Measurements from ENCODE around the gene ROBO1.

ROBO1 gene

DNA sequence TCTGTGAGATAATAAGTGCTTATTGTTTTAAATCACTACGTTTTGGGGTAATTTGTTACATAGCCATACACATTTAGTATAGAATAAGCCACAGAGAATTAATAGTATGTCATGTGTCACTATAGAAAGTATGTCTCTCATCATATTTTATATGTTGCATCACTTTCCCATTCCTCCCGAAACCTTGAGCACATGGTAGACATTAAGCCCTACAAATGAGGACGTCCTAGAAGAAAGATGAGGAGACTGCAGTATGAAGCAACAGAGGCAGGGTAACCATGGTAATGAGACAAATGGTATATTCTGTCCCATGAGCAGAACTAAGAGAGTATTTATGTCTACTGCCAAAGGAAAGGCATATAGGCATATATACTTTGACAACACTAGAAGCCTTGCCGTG is 720.2 kb downstream of the ROBO1 start:
- no peak overlapping the region for H3K4me3 ChIP-seq (ENCODE audit: low read length)
- H3K9ac ChIP-seq (ENCODE audit: low read depth, low read length) = no peak overlapping the region
- H3K27me3 ChIP-seq (ENCODE audit: control insufficient read depth, insufficient read depth, low read length) = no peaks in the 10 kb centered on the region
- no peaks in the 10 kb centered on the region for H3K36me3 ChIP-seq (ENCODE audit: insufficient read depth, low read length)
- no peaks in the 10 kb centered on the region for H3K4me1 ChIP-seq (ENCODE audit: control insufficient read depth, insufficient read depth, low read length)
- peaks cover 7% of the 10 kb centered on the region for H3K9me3 ChIP-seq (replicated peaks; ENCODE audit: low read length)
- H3K4me2 ChIP-seq (ENCODE audit: low read length) = no peak overlapping the region

- H3K4me1 ChIP-seq (ENCODE audit: control insufficient read depth, insufficient read depth, low read length) = peaks cover 10% of the 10 kb centered on the region
- no peak overlapping the region for H3K4me2 ChIP-seq (ENCODE audit: low read length)
- H3K36me3 ChIP-seq (ENCODE audit: insufficient read depth, low read length) = no peaks in the 10 kb centered on the region
- no peak overlapping the region for H3K9ac ChIP-seq (ENCODE audit: low read depth, low read length)
- H3K9me3 ChIP-seq (replicated peaks; ENCODE audit: low read length) = no peaks in the 10 kb centered on the region
- no peaks in the 10 kb centered on the region for H3K27me3 ChIP-seq (ENCODE audit: control insufficient read depth, insufficient read depth, low read length)
- H3K4me3 ChIP-seq (ENCODE audit: low read length) = no peak overlapping the region
These were observed 726.2 kb downstream of the ROBO1 start for GRCh38 chr3:79041621-79042020.

GRCh38 chr3:79040701-79041100 is 727.1 kb downstream of the ROBO1 start:
- peaks cover 10% of the 10 kb centered on the region for H3K4me1 ChIP-seq (ENCODE audit: control insufficient read depth, insufficient read depth, low read length)
- H3K9ac ChIP-seq (ENCODE audit: low read depth, low read length) = no peak overlapping the region
- peak overlapping the region; percentile 24 for H3K4me2 ChIP-seq (ENCODE audit: low read length)
- H3K27me3 ChIP-seq (ENCODE audit: control insufficient read depth, insufficient read depth, low read length) = no peaks in the 10 kb centered on the region
- H3K9me3 ChIP-seq (replicated peaks; ENCODE audit: low read length) = no peaks in the 10 kb centered on the region
- H3K4me3 ChIP-seq (ENCODE audit: low read length) = no peak overlapping the region
- H3K36me3 ChIP-seq (ENCODE audit: insufficient read depth, low read length) = no peaks in the 10 kb centered on the region

DNA sequence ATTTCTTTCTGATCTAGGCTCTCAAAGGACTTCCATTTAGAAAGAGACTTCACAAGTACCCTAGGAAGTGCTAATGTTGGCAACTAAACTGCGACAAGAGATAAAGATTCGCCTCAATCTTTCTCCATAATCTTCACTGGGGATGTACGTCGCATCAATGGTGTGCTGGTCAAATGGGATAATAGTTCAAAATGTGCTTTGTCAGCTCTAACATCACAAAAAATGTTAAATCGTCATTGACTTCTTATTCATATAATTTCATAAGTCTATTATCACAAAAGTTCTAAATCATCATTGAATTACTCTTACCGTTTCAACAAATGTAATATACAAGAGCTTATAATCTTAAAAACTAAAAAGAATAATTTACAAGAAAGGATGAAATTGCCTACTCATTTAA is 727.7 kb downstream of the ROBO1 start:
- H3K4me1 ChIP-seq (ENCODE audit: control insufficient read depth, insufficient read depth, low read length) = peaks cover 10% of the 10 kb centered on the region
- no peaks in the 10 kb centered on the region for H3K9me3 ChIP-seq (replicated peaks; ENCODE audit: low read length)
- H3K4me2 ChIP-seq (ENCODE audit: low read length) = no peak overlapping the region
- H3K9ac ChIP-seq (ENCODE audit: low read depth, low read length) = no peak overlapping the region
- H3K4me3 ChIP-seq (ENCODE audit: low read length) = no peak overlapping the region
- H3K36me3 ChIP-seq (ENCODE audit: insufficient read depth, low read length) = no peaks in the 10 kb centered on the region
- H3K27me3 ChIP-seq (ENCODE audit: control insufficient read depth, insufficient read depth, low read length) = no peaks in the 10 kb centered on the region

DNA sequence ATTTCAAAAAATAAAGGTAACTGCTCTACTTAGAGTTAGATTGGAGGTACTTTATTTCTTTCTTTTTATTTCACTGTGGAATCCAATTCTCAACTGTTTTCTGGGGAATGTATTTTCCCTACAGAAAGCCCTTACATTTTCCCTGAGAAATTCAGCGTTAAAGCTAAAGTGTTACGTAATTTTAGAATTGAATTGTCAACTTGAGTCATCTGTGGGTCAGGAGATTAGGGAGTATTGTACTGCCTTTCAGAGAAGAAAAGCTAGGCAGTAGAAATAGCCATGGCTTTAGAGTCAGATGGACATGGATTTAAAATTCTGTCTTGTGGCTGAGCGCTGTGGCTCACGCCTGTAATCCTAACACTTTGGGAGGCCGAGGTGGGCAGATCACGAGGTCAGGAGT is 728.6 kb downstream of the ROBO1 start:
- H3K9ac ChIP-seq (ENCODE audit: low read depth, low read length) = no peak overlapping the region
- peaks cover 10% of the 10 kb centered on the region for H3K4me1 ChIP-seq (ENCODE audit: control insufficient read depth, insufficient read depth, low read length)
- H3K36me3 ChIP-seq (ENCODE audit: insufficient read depth, low read length) = no peaks in the 10 kb centered on the region
- H3K27me3 ChIP-seq (ENCODE audit: control insufficient read depth, insufficient read depth, low read length) = no peaks in the 10 kb centered on the region
- no peak overlapping the region for H3K4me3 ChIP-seq (ENCODE audit: low read length)
- no peak overlapping the region for H3K4me2 ChIP-seq (ENCODE audit: low read length)
- H3K9me3 ChIP-seq (replicated peaks; ENCODE audit: low read length) = no peaks in the 10 kb centered on the region

DNA sequence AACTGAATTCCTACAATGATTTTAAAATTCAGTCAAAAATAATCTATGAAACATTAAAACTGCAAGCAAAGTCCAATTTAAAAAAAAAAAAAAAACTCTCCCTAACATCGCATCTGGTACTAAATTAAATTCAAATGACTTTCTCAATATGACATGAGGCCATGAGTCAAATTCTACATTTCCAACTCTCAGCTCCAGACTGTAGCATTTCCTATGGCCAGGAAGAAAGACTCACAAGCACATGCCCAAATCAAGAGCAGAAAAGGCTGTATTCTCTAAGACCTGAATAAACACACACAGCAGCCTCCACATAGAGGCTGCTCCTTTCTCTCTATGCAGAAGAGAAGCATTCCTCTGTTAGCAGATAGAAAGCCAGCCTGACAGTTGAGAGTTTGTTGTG is 729.2 kb downstream of the ROBO1 start:
- Histone ChIP-seq H3K4me3 (ENCODE audit: low read length) (no peak overlapping the region), H3K9ac (ENCODE audit: low read depth, low read length) (no peak overlapping the region), H3K27me3 (ENCODE audit: control insufficient read depth, insufficient read depth, low read length) (no peaks in the 10 kb centered on the region), H3K36me3 (ENCODE audit: insufficient read depth, low read length) (no peaks in the 10 kb centered on the region), H3K4me1 (ENCODE audit: control insufficient read depth, insufficient read depth, low read length) (peaks cover 10% of the 10 kb centered on the region), H3K4me2 (ENCODE audit: low read length) (no peak overlapping the region), H3K9me3 (replicated peaks; ENCODE audit: low read length) (no peaks in the 10 kb centered on the region)

DNA sequence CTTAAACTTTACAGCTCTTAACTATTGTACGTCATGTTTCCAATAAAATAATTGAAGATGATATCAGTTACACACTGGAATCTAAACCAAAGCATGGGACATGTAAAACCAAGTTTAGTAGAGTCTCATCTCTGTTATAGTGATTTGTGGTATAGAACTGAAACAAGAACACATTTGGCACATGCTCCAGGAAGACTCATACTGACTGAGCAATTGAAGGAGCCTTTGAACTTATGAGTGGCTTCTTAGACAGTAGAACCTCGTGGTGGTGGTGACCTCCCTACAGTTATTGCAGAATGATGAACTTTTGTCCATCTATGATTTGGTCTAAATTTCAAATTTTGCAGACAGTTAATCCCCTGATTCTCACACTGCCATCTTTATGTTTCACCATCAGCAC is 729.7 kb downstream of the ROBO1 start:
- H3K27me3 ChIP-seq (ENCODE audit: control insufficient read depth, insufficient read depth, low read length) = no peaks in the 10 kb centered on the region
- H3K4me3 ChIP-seq (ENCODE audit: low read length) = no peak overlapping the region
- H3K4me2 ChIP-seq (ENCODE audit: low read length) = no peak overlapping the region
- no peak overlapping the region for H3K9ac ChIP-seq (ENCODE audit: low read depth, low read length)
- no peaks in the 10 kb centered on the region for H3K36me3 ChIP-seq (ENCODE audit: insufficient read depth, low read length)
- no peaks in the 10 kb centered on the region for H3K9me3 ChIP-seq (replicated peaks; ENCODE audit: low read length)
- peaks cover 10% of the 10 kb centered on the region for H3K4me1 ChIP-seq (ENCODE audit: control insufficient read depth, insufficient read depth, low read length)

DNA sequence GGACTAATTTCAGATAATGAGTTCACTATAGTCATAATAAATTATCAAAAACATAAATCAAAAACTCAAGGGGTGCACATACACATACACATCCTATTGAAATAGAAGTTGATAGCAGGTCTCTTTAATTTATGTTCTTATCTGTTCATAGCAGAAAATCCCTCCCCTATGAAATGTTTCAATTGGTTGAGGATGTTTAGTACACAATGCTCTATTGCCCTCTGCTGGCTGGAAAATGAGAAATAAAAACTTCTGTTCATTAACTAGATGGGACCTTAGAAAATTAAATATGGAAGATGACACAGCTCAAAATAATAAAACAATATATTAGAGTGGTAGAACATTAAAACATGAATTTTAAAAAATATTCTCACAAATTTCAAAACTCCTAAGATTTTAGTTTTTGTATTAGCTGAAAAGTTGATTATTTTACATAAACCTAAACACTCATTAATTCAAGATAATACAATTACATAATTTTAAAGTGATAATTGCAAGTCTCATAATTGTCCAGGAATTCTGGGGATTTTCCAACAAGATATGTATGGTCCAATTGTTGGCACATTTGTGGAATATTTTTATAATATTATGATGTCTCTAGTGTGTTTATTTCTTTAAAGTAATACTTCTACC is 735.0 kb downstream of the ROBO1 start:
- Histone ChIP-seq H3K27me3 (ENCODE audit: control insufficient read depth, insufficient read depth, low read length) (no peaks in the 10 kb centered on the region), H3K36me3 (ENCODE audit: insufficient read depth, low read length) (no peaks in the 10 kb centered on the region), H3K4me2 (ENCODE audit: low read length) (no peak overlapping the region), H3K9me3 (replicated peaks; ENCODE audit: low read length) (no peaks in the 10 kb centered on the region), H3K4me1 (ENCODE audit: control insufficient read depth, insufficient read depth, low read length) (no peaks in the 10 kb centered on the region), H3K9ac (ENCODE audit: low read depth, low read length) (no peak overlapping the region), H3K4me3 (ENCODE audit: low read length) (no peak overlapping the region)

- no peak overlapping the region for H3K9ac ChIP-seq (ENCODE audit: low read depth, low read length)
- H3K36me3 ChIP-seq (ENCODE audit: insufficient read depth, low read length) = no peaks in the 10 kb centered on the region
- no peak overlapping the region for H3K4me3 ChIP-seq (ENCODE audit: low read length)
- no peaks in the 10 kb centered on the region for H3K9me3 ChIP-seq (replicated peaks; ENCODE audit: low read length)
- H3K4me2 ChIP-seq (ENCODE audit: low read length) = no peak overlapping the region
- H3K27me3 ChIP-seq (ENCODE audit: control insufficient read depth, insufficient read depth, low read length) = no peaks in the 10 kb centered on the region
- no peaks in the 10 kb centered on the region for H3K4me1 ChIP-seq (ENCODE audit: control insufficient read depth, insufficient read depth, low read length)
These were observed 737.6 kb downstream of the ROBO1 start for GRCh38 chr3:79030157-79030556.

DNA sequence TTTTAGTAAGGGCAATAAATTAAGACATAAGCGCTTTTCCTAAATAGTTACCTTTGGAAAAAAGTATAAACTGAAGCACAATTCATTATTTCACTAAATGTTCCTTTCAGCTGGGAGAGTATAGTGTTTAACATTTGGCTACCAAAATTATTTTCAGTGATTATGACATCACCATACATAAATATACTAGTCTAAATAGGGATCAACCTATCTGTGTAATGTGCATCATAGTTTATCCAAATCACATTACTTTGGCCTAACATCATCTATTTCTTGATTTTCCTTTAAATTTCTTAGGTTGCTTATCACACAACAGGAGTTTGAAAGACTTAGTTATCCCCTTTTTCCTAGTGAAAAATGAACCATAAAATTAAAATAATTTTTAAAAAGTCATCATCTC is 738.9 kb downstream of the ROBO1 start:
- Histone ChIP-seq H3K9me3 (replicated peaks; ENCODE audit: low read length) (no peaks in the 10 kb centered on the region), H3K36me3 (ENCODE audit: insufficient read depth, low read length) (no peaks in the 10 kb centered on the region), H3K4me1 (ENCODE audit: control insufficient read depth, insufficient read depth, low read length) (no peaks in the 10 kb centered on the region), H3K9ac (ENCODE audit: low read depth, low read length) (no peak overlapping the region), H3K27me3 (ENCODE audit: control insufficient read depth, insufficient read depth, low read length) (no peaks in the 10 kb centered on the region), H3K4me3 (ENCODE audit: low read length) (no peak overlapping the region), H3K4me2 (ENCODE audit: low read length) (no peak overlapping the region)

GRCh38 chr3:79027593-79027992 is 740.2 kb downstream of the ROBO1 start:
- no peaks in the 10 kb centered on the region for H3K4me1 ChIP-seq (ENCODE audit: control insufficient read depth, insufficient read depth, low read length)
- no peak overlapping the region for H3K9ac ChIP-seq (ENCODE audit: low read depth, low read length)
- no peaks in the 10 kb centered on the region for H3K36me3 ChIP-seq (ENCODE audit: insufficient read depth, low read length)
- H3K9me3 ChIP-seq (replicated peaks; ENCODE audit: low read length) = no peaks in the 10 kb centered on the region
- H3K4me3 ChIP-seq (ENCODE audit: low read length) = no peak overlapping the region
- H3K27me3 ChIP-seq (ENCODE audit: control insufficient read depth, insufficient read depth, low read length) = no peaks in the 10 kb centered on the region
- no peak overlapping the region for H3K4me2 ChIP-seq (ENCODE audit: low read length)

DNA sequence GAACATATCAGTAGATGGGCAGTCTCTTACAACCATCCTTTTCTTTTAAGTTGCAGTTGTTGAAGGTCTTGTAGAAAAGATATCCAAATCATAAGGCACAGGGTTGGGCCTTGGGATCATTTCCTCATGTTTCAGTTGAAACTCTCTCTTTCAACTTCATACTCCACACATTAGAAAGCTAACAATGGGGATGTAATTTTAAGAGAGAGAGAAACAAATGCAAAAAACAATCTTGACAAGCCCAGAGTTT is 747.9 kb downstream of the ROBO1 start:
- Histone ChIP-seq H3K4me3 (ENCODE audit: low read length) (peak overlapping the region; percentile 94), H3K4me1 (ENCODE audit: control insufficient read depth, insufficient read depth, low read length) (peaks cover 14% of the 10 kb centered on the region), H3K9me3 (replicated peaks; ENCODE audit: low read length) (no peaks in the 10 kb centered on the region), H3K9ac (ENCODE audit: low read depth, low read length) (no peak overlapping the region), H3K4me2 (ENCODE audit: low read length) (peak overlapping the region; percentile 90), H3K36me3 (ENCODE audit: insufficient read depth, low read length) (no peaks in the 10 kb centered on the region), H3K27me3 (ENCODE audit: control insufficient read depth, insufficient read depth, low read length) (no peaks in the 10 kb centered on the region)
